Amygdala (tissue), 56 donors: ENCODE data around the gene DARS2.
"Not testable (repeated sequence)": the region's sequence is repeated elsewhere in the genome, so short reads cannot be mapped to it uniquely, and the experiment has no call there.

Experiments used
- DNase-seq, 56 donors: peaks; one replicate each; lab custom pipeline; 2025; lab: John Stamatoyannopoulos, UW

Gene DARS2

GRCh38 chr1:173881117-173881516 lies 56.6 kb downstream of the DARS2 start:
- DNase-seq = not testable (repeated sequence)

GRCh38 chr1:173884701-173885100 lies 60.2 kb downstream of the DARS2 start:
- no peak for DNase-seq

DNA sequence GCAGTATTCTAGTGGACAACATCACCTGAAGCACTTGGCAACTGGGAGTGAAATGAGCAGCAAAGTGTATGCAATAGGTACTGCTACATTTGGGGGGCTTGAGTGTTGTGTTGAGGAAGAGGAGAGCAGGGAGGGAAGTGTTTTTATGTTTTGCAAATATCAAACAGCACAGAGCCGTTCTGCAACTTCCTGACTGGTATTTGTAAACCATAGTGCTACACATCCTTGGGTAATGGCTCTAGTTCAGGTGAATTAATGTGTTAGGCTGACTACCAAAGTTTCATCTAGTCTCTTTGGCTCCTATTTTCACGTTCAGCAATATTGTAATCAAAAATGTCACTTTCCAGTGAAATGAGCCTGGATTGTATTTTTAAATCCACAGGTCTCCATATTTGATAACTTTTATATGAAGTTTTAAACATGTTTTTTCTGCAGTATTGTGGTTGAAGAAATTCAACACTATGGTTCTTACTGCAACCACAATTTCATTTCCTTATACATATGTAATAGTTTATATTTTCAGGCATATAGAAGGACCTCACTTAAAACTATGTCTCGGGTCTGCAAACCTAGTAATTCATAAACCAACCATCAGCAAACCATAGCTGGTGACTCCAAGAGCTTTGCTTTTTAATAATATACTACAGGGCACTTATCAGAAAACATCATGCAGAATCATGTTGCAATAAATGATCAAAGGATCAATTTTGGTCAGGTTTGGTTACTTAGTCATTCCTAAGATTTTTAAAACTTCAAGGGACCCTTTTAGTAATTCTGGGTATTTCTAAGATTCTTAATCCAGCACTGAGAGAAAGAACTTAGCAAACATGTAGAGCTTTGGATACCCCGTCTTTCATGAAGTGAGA lies 62.5 kb downstream of the DARS2 start:
- no peak for DNase-seq

GRCh38 chr1:173887627-173888026 lies 63.2 kb downstream of the DARS2 start:
- DNase-seq = no peak

DNA sequence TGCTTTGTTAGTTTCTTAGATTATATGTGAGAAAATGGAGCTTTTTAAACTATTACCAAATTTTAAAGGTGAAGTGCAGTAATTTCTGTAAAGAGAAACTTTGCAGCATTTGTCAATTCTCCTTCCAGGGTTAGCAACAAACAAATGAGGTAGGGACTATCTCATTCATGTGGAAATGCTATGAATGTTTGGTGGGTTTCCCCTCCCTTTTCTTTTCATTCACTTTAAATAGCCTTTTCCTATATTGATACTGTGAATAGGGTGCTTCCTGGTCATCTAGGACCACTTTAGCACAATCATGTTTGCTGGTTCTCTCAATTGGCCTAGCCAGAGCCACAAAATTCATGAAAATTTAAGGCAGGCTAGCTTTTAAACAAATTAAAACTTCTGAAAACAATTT lies 64.3 kb downstream of the DARS2 start:
- DNase-seq = no peak

- no peak for DNase-seq
These were observed 65.4 kb downstream of the DARS2 start for GRCh38 chr1:173889885-173890284.

- no peak for DNase-seq
These were observed 69.1 kb downstream of the DARS2 start for GRCh38 chr1:173893611-173894010.

DNA sequence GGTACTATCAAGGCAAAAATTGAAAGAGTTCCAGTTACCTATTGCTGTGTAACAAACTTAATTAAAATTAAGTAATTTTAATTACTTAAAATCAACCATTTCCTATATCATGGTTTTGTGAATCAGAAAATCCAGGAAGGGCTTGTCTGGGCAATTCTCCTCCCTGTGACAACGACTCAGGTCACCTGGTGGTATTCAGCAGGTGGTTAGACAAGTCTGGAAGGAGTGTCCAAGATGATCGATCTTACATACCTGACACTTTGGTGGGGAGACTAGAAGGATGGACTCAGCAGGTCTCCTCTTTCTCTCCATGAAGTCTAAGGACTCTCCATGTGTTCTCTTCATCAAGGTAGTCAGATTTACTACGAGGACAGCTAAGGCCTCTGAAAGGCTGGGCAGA lies 69.7 kb downstream of the DARS2 start:
- no peak for DNase-seq

DNA sequence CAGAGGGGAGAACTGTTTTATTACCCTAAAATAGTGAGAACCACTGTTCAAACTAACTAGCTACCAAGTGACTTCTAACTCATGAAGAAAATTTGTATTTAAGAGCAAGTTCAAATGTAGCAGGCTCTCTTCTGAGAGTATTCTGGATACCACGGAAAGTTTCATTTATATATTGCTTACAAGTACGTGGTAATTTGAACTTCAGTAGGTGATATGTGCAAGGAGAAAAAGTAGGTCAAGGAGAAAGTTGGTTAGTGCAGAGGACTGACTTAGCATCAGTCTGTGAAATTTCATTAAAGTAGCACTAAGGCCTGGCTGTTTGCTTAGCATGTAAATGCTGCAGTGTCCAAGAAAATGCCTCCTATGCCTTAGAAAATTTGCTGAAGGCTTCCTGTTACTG lies 76.0 kb downstream of the DARS2 start:
- no peak for DNase-seq

DNA sequence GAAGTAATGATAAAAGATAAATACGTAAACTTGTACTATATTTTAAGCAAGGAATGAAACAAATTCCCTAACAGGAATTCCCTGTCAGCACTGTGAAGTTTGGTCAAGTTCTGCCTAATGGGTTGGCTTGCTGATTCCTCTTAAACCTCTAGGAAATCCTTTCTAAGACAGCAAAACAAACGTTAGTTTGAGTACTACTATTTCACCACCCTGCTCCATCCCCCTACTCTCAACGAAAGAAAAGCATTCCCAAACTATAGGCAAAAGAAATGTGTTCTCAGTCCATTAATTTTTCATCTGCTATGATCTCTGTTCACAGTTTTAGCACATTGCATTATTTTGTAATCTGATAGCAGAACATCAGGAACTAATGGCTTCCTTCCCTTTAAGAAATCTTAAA lies 76.5 kb downstream of the DARS2 start:
- DNase-seq = no peak

GRCh38 chr1:173903827-173904531 lies 79.5 kb downstream of the DARS2 start:
- no peak for DNase-seq
